Adipocyte (in vitro differentiated cells): ENCODE measurements around the gene CCR4.
"Not testable (repeated sequence)": the region's sequence is repeated elsewhere in the genome, so short reads cannot be mapped to it uniquely, and the experiment has no call there.

ENCODE experiments used
- DNase-seq: peaks from one replicate; pipeline ENCODE4 v3.0.0-alpha.2; 2015; ENCODE audit warnings: low read depth
- H3K27me3 ChIP-seq: replicated peaks from 2 replicates; pipeline ENCODE4 v1.7.0; 2013; ENCODE audit warnings: mild to moderate bottlenecking, low read length, moderate library complexity; ENCODE audit not compliant: control insufficient read depth, insufficient read depth
- H3K36me3 ChIP-seq: 2 replicates; pipeline ENCODE4 v1.7.0; 2013; ENCODE audit warnings: low read length, mild to moderate bottlenecking, moderate library complexity; ENCODE audit not compliant: control insufficient read depth, insufficient read depth, severe bottlenecking
- H3K4me1 ChIP-seq: 2 replicates; pipeline ENCODE4 v1.7.0; 2013; ENCODE audit warnings: mild to moderate bottlenecking, low read length, moderate library complexity; ENCODE audit not compliant: control insufficient read depth, insufficient read depth
- H3K4me3 ChIP-seq: 2 replicates; pipeline ENCODE4 v1.7.0; 2013; ENCODE audit warnings: mild to moderate bottlenecking, low read length, moderate library complexity
- H3K9ac ChIP-seq: 2 replicates; pipeline ENCODE4 v1.7.0; 2013; ENCODE audit warnings: mild to moderate bottlenecking, low read length, moderate library complexity
- H3K9me3 ChIP-seq: 2 replicates; pipeline ENCODE4 v1.7.0; 2013; ENCODE audit warnings: mild to moderate bottlenecking, low read length, moderate library complexity; ENCODE audit not compliant: control insufficient read depth

The CCR4 gene

GRCh38 chr3:32951410-32951811, at the start of gene CCR4:
Gene CCR4, plus strand, starts transcription at chr3:32951644. Its CDS starts 1,779 bp downstream, at chr3:32953423.
- no peak within 1 kb of the TSS for H3K9ac ChIP-seq
- no peak within 1 kb of the TSS for H3K4me3 ChIP-seq
- DNase-seq = no peak
- peaks cover 7% of the 10 kb centered on the region for H3K9me3 ChIP-seq
- no peaks in the 10 kb centered on the region for H3K36me3 ChIP-seq
- peaks cover 8% of the 10 kb centered on the region for H3K27me3 ChIP-seq
- H3K4me1 ChIP-seq = no peaks in the 10 kb centered on the region

GRCh38 chr3:32902887-32903371, 48.5 kb upstream of the CCR4 start:
- not testable (repeated sequence) for H3K9me3 ChIP-seq, H3K9ac ChIP-seq, H3K4me1 ChIP-seq, H3K36me3 ChIP-seq, H3K4me3 ChIP-seq, DNase-seq, H3K27me3 ChIP-seq

GRCh38 chr3:32903953-32904352, 47.5 kb upstream of the CCR4 start:
- Histone ChIP-seq H3K9ac (no peak overlapping the region), H3K4me3 (no peak overlapping the region), H3K27me3 (peaks cover 2% of the 10 kb centered on the region), H3K9me3 (no peaks in the 10 kb centered on the region), H3K36me3 (no peaks in the 10 kb centered on the region), H3K4me1 (peaks cover 8% of the 10 kb centered on the region)
- no peak for DNase-seq

- Histone ChIP-seq H3K9ac (no peak overlapping the region), H3K27me3 (no peaks in the 10 kb centered on the region), H3K9me3 (no peaks in the 10 kb centered on the region), H3K36me3 (no peaks in the 10 kb centered on the region), H3K4me3 (no peak overlapping the region), H3K4me1 (peaks cover 30% of the 10 kb centered on the region)
- DNase-seq = no peak
Observed at GRCh38 chr3:32909999-32910398, 41.4 kb upstream of the CCR4 start.

GRCh38 chr3:32910954-32911353, 40.5 kb upstream of the CCR4 start:
- H3K36me3 ChIP-seq = no peaks in the 10 kb centered on the region
- H3K27me3 ChIP-seq = no peaks in the 10 kb centered on the region
- no peak overlapping the region for H3K4me3 ChIP-seq
- H3K9me3 ChIP-seq = no peaks in the 10 kb centered on the region
- peaks cover 30% of the 10 kb centered on the region for H3K4me1 ChIP-seq
- H3K9ac ChIP-seq = peak overlapping the region; percentile 13
- DNase-seq = peak; percentile 69

GRCh38 chr3:32912046-32912445, 39.4 kb upstream of the CCR4 start:
- Histone ChIP-seq H3K36me3 (no peaks in the 10 kb centered on the region), H3K4me3 (no peak overlapping the region), H3K27me3 (no peaks in the 10 kb centered on the region), H3K9me3 (peaks cover 2% of the 10 kb centered on the region), H3K4me1 (peaks cover 30% of the 10 kb centered on the region), H3K9ac (peak overlapping the region; percentile 36)
- no peak for DNase-seq

GRCh38 chr3:32913790-32914446, 37.5 kb upstream of the CCR4 start:
- Histone ChIP-seq H3K4me3 (peak overlapping the region; percentile 2), H3K27me3 (no peaks in the 10 kb centered on the region), H3K9ac (peak overlapping the region; percentile 78), H3K9me3 (peaks cover 13% of the 10 kb centered on the region), H3K4me1 (peaks cover 30% of the 10 kb centered on the region), H3K36me3 (no peaks in the 10 kb centered on the region)
- peak; percentile 93 for DNase-seq

GRCh38 chr3:32919920-32920319, 31.5 kb upstream of the CCR4 start:
- Histone ChIP-seq H3K27me3 (no peaks in the 10 kb centered on the region), H3K4me1 (peaks cover 10% of the 10 kb centered on the region), H3K9ac (no peak overlapping the region), H3K9me3 (peaks cover 13% of the 10 kb centered on the region), H3K4me3 (no peak overlapping the region), H3K36me3 (no peaks in the 10 kb centered on the region)
- no peak for DNase-seq

- no peaks in the 10 kb centered on the region for H3K27me3 ChIP-seq
- no peaks in the 10 kb centered on the region for H3K36me3 ChIP-seq
- H3K4me3 ChIP-seq = no peak overlapping the region
- peaks cover 11% of the 10 kb centered on the region for H3K9me3 ChIP-seq
- H3K9ac ChIP-seq = no peak overlapping the region
- DNase-seq = no peak
- peaks cover 10% of the 10 kb centered on the region for H3K4me1 ChIP-seq
Observed at GRCh38 chr3:32922078-32922477, 29.4 kb upstream of the CCR4 start.

GRCh38 chr3:32930161-32930560, 21.3 kb upstream of the CCR4 start:
- no peak overlapping the region for H3K9ac ChIP-seq
- no peaks in the 10 kb centered on the region for H3K4me1 ChIP-seq
- H3K9me3 ChIP-seq = peaks cover 3% of the 10 kb centered on the region
- no peaks in the 10 kb centered on the region for H3K27me3 ChIP-seq
- no peak for DNase-seq
- H3K4me3 ChIP-seq = no peak overlapping the region
- H3K36me3 ChIP-seq = no peaks in the 10 kb centered on the region

- not testable (repeated sequence) for H3K4me3 ChIP-seq, H3K9ac ChIP-seq, DNase-seq
Observed at GRCh38 chr3:32931273-32931672, 20.2 kb upstream of the CCR4 start.

More at GRCh38 chr3:32931273-32931672, 20.2 kb upstream of the CCR4 start:
- not testable (repeated sequence) for H3K4me1 ChIP-seq, H3K9me3 ChIP-seq, H3K27me3 ChIP-seq, H3K36me3 ChIP-seq
